DND-41 (cell line): ENCODE data around the gene DAW1.

Experiments used
- EZH2 ChIP-seq: IDR thresholded peaks from 3 replicates; pipeline ENCODE4 v1.6.1; 2012; ENCODE audit warnings: borderline replicate concordance, low read depth, mild to moderate bottlenecking, moderate library complexity, low read length, inconsistent platforms; ENCODE audit not compliant: severe bottlenecking
- TF ChIP-seq, protein P1 (sequence below): IDR thresholded peaks from 2 replicates; pipeline ENCODE4 v1.5.1; 2012; ENCODE audit warnings: borderline replicate concordance, low read length, moderate library complexity, mild to moderate bottlenecking; ENCODE audit not compliant: poor library complexity, severe bottlenecking; ENCODE audit errors: extremely low read depth

DNA sequence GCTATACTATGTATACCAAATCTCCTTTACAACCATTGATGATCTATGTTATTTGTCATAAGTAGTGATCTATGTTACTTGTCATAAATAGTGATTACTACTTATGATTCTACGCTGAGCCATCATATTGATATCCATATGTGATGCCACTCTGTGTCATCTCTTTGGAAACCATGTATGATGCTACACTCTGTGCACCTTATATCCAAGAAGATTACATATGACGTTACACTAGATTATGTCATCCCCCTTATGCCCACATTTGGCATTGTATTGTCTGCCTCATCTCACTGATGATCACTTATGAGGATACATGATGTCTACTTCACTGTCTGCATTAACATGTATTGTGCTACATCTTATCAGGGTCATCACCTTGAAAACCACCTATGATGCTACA is 42.9 kb downstream of the DAW1 start:
- TF ChIP-seq, protein P1, sequence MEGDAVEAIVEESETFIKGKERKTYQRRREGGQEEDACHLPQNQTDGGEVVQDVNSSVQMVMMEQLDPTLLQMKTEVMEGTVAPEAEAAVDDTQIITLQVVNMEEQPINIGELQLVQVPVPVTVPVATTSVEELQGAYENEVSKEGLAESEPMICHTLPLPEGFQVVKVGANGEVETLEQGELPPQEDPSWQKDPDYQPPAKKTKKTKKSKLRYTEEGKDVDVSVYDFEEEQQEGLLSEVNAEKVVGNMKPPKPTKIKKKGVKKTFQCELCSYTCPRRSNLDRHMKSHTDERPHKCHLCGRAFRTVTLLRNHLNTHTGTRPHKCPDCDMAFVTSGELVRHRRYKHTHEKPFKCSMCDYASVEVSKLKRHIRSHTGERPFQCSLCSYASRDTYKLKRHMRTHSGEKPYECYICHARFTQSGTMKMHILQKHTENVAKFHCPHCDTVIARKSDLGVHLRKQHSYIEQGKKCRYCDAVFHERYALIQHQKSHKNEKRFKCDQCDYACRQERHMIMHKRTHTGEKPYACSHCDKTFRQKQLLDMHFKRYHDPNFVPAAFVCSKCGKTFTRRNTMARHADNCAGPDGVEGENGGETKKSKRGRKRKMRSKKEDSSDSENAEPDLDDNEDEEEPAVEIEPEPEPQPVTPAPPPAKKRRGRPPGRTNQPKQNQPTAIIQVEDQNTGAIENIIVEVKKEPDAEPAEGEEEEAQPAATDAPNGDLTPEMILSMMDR, result no peak
- no peak for TF ChIP-seq EZH2
